Measurements from ENCODE around the gene RBM22. TPM values are rescaled to one million over a fixed set of nuclear protein-coding genes. Genes with fewer than 3 reads are reported as not detected.
A peak's percentile ranks its signal among the peaks of the same experiment; 100 is the strongest.

The RBM22 gene
- polyA plus RNA-seq, 1 of the 3 experiments (the other 2 are of a cell fraction), result 30.7 TPM

DNA sequence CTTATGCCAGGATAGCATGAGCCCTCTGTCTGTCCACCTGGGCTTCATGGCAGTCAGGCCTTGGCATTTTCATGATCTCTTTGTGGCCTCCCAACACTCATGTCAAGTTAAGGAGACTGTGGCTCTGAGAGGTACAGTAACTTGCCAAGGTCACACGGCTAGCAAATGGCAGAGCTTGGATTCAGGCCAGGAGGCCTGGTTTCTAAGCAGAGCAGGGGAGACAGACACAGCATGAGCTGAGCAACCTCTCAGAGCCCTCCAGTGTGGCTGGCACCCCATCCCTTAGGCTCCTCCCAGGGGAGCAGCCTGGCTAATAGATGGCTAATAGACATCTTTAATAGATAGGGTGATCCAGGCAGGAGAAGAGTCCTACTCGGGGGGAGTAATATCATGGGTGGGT is 56.3 kb downstream of the RBM22 start (continued):
- TF ChIP-seq ZBTB33 (IDR thresholded peaks at IDR 0.05; ENCODE audit: borderline replicate concordance, low read depth), result no peak

DNA sequence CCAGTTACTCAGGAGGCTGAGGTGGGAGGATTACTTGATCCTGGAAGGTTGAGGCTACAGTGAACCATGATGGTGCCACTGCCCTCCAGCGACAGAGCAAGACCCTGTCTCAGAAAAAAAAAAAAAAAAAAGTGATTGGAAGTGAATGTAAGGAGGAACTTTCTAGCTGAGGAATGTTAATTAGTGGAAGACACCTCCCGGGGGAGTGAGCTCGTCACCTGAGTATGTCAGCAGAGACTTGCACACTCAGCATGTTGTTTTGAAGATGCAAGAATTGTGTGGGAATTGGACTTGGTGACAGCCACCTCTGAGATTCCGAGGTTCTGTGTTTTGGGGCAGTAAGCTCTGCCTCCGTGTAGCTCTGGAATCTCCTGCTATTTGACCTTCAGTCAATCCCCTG is 56.8 kb downstream of the RBM22 start:
- POLR2A ChIA-PET, result interaction anchor here (1.0 to 2.0 kb wide), 5 partner anchors 36 to 135 kb away, joined by 3 to 6 read pairs (median 4); partner anchors contain the start of gene SMIM3
- Histone ChIP-seq H4K20me1 (ENCODE audit: insufficient read depth) (no peaks in the 10 kb centered on the region; the same call in 1 of the 2 replicates), H3K27me3 (ENCODE audit: insufficient read depth) (no peaks in the 10 kb centered on the region), H3K79me2 (ENCODE audit: insufficient read depth) (peaks cover 49% of the 10 kb centered on the region), H3K4me3 (ENCODE audit: low read depth in 2 of 2, low read length in 1 of 2) (no peak overlapping the region), H3F3A (replicated peaks; ENCODE audit: insufficient read depth) (peaks cover 45% of the 10 kb centered on the region), H3K9ac (peak overlapping the region; percentile 13; the same call in 1 of the 2 replicates), H2AFZ (ENCODE audit: low read depth) (no peak overlapping the region), H3K4me1 (ENCODE audit: control insufficient read depth in 1 of 2, insufficient read depth in 2 of 2, low read depth in 1 of 2, low read length in 1 of 2) (peaks cover 56 to 63% of the 10 kb centered on the region in 2 experiments), H3K36me3 (replicated peaks in 1 of 2; ENCODE audit: control insufficient read depth in 1 of 2, insufficient read depth in 2 of 2, low read length in 1 of 2) (peaks cover 8 to 11% of the 10 kb centered on the region in 2 experiments), H3K27ac (ENCODE audit: low read depth in 2 of 2, low read length in 1 of 2) (peak overlapping the region; percentile 36 to 93; a peak in 3 of 4 replicates), H3K9me3 (no peaks in the 10 kb centered on the region), H3K4me2 (peak overlapping the region; percentile 65), H3K9me2 (no peaks in the 10 kb centered on the region)
- no peak for TF ChIP-seq GABPA (IDR thresholded peaks at IDR 0.05; ENCODE audit: low read depth)
- TF ChIP-seq SIN3A (IDR thresholded peaks at IDR 0.05; ENCODE audit: borderline replicate concordance, low read depth, low read length), result no peak
- TF ChIP-seq REST (IDR thresholded peaks at IDR 0.05; ENCODE audit: low read depth, low read length), result no peak
- TF ChIP-seq, protein P1, sequence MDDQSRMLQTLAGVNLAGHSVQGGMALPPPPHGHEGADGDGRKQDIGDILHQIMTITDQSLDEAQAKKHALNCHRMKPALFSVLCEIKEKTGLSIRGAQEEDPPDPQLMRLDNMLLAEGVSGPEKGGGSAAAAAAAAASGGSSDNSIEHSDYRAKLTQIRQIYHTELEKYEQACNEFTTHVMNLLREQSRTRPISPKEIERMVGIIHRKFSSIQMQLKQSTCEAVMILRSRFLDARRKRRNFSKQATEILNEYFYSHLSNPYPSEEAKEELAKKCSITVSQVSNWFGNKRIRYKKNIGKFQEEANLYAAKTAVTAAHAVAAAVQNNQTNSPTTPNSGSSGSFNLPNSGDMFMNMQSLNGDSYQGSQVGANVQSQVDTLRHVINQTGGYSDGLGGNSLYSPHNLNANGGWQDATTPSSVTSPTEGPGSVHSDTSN (IDR thresholded peaks at IDR 0.05), result no peak
- no peak for TF ChIP-seq ZBTB33 (IDR thresholded peaks at IDR 0.05; ENCODE audit: borderline replicate concordance, low read depth)
- TF ChIP-seq RAD21 (IDR thresholded peaks at IDR 0.05; ENCODE audit: low read length), result no peak
- no peak for TF ChIP-seq CHD2 (IDR thresholded peaks at IDR 0.05; ENCODE audit: low read length, partially characterized antibody)
- 66% methylated on average over 5 of the region's 5 CpGs for WGBS (ENCODE audit: low lambda C conversion rate)
- no peak for DNase-seq
- CTCF ChIA-PET, result interaction anchor here (0.8 to 5.5 kb wide), 9 partner anchors 9 to 135 kb away, joined by 3 to 44 read pairs (median 5); partner anchors contain the start of gene SMIM3

Data from SK-N-SH (cell line).